Keratinocyte (primary cell): Measurements from ENCODE around the gene CDK8.

Experiments
- CTCF ChIP-seq, 3 experiments: IDR thresholded peaks in 1 of 3; conservative IDR thresholded peaks in 1 of 3; optimal IDR thresholded peaks in 1 of 3; 2 replicates in 2 of 3; 3 replicates in 1 of 3; pipeline versions ENCODE3 to v1.5.1; 2011; ENCODE audit warnings: low read length in 3 of 3, mild to moderate bottlenecking in 3 of 3, moderate library complexity in 2 of 3, control low read depth in 1 of 3, inconsistent platforms in 1 of 3; ENCODE audit not compliant: insufficient read depth in 2 of 3; ENCODE audit errors: extremely low read depth in 1 of 3
- EZH2 ChIP-seq: IDR thresholded peaks from one replicate; pipeline ENCODE4 v1.6.1; 2012; ENCODE audit warnings: inconsistent platforms, mild to moderate bottlenecking, low read length, moderate library complexity

- TF ChIP-seq CTCF (optimal IDR thresholded peaks at IDR 0.05 in 1 of 3, IDR thresholded peaks at IDR 0.05 in 1 of 3, conservative IDR thresholded peaks at IDR 0.05 in 1 of 3; ENCODE audit: extremely low read depth in 1 of 3, insufficient read depth in 2 of 3, low read length in 3 of 3) (no peak), EZH2 (no peak)
These were observed 6.3 kb upstream of the CDK8 start for GRCh38 chr13:26247608-26248007.
